IMR-90 (cell line): ENCODE measurements around the gene C10orf62. TPM values are rescaled to one million over a fixed set of nuclear protein-coding genes. Genes with fewer than 3 reads are reported as not detected.

Experiments used
- ATAC-seq: fragments of 200-7000 bp; cut with Tn5 transposase; 2 replicates; pipeline ENCODE4 v1.9.1; 2020; ENCODE audit warnings: low read depth, mild to moderate bottlenecking, moderate library complexity
- BruUV-seq: library from RNA; stranded (reverse); fragments of 400-500 nt; replicated peaks from 2 replicates; lab custom pipeline; 2021; lab: Mats Ljungman, UMichigan
- CTCF ChIA-PET: fragments of 300-600 bp; formaldehyde crosslinking; extraction: SDS; loops from one replicate; lab custom pipeline; 2021; ENCODE audit warnings: antibody characterized with exemption; lab: Yijun Ruan, JAX
- POLR2A ChIA-PET: fragments of 300-600 bp; sonication (Branson Sonifier 250); formaldehyde crosslinking; loops from one replicate; lab custom pipeline; 2022; ENCODE audit warnings: antibody characterized with exemption; ENCODE audit not compliant: unreplicated experiment; lab: Charles Lee
- DNase-seq: peaks from one replicate; pipeline ENCODE4 v3.0.0; 2013
- H2AFZ ChIP-seq: replicated peaks from 2 replicates; pipeline ENCODE3; 2013; ENCODE audit warnings: low read length, mild to moderate bottlenecking; ENCODE audit not compliant: poor library complexity
- H2AK5ac ChIP-seq: 2 replicates; pipeline ENCODE4 v1.6.1; 2013; ENCODE audit warnings: low read depth, low read length, inconsistent platforms
- H2AK9ac ChIP-seq: replicated peaks from 2 replicates; pipeline ENCODE3; 2013; ENCODE audit warnings: mild to moderate bottlenecking, low read depth, low read length, moderate library complexity; ENCODE audit not compliant: poor library complexity
- H2BK120ac ChIP-seq: 2 replicates; pipeline ENCODE4 v1.6.1; 2013; ENCODE audit warnings: low read depth, low read length, inconsistent platforms
- H2BK15ac ChIP-seq: 3 replicates; pipeline ENCODE4 v1.6.1; 2013; ENCODE audit warnings: low read depth, low read length, inconsistent platforms
- H2BK20ac ChIP-seq: 2 replicates; pipeline ENCODE4 v1.6.1; 2013; ENCODE audit warnings: low read depth, mild to moderate bottlenecking, inconsistent platforms, low read length, moderate library complexity
- H2BK5ac ChIP-seq: 2 replicates; pipeline ENCODE4 v1.6.1; 2013; ENCODE audit warnings: mild to moderate bottlenecking, low read depth, low read length, inconsistent platforms; ENCODE audit not compliant: poor library complexity, severe bottlenecking
- H3K14ac ChIP-seq: replicated peaks from 2 replicates; pipeline ENCODE4 v1.6.1; 2013; ENCODE audit warnings: low read depth, low read length, inconsistent platforms
- H3K18ac ChIP-seq: 2 replicates; pipeline ENCODE4 v1.6.1; 2013; ENCODE audit warnings: low read depth, low read length, control low read depth
- H3K23ac ChIP-seq: 2 replicates; pipeline ENCODE4 v1.6.1; 2013; ENCODE audit warnings: low read depth, low read length, inconsistent platforms
- H3K27ac ChIP-seq: 2 replicates; pipeline ENCODE4 v1.5.1; 2013; ENCODE audit warnings: mild to moderate bottlenecking, control low read depth, low read length; ENCODE audit not compliant: insufficient read depth
- H3K27me3 ChIP-seq: 2 replicates; pipeline ENCODE4 v1.6.1; 2013; ENCODE audit warnings: low read length; ENCODE audit not compliant: control insufficient read depth, insufficient read depth
- H3K36me3 ChIP-seq: 2 replicates; pipeline ENCODE4 v1.6.1; 2013; ENCODE audit warnings: low read length, mixed read lengths; ENCODE audit not compliant: control insufficient read depth, insufficient read depth
- H3K4ac ChIP-seq: 2 replicates; pipeline ENCODE4 v1.6.1; 2013; ENCODE audit warnings: low read depth, low read length, inconsistent platforms
- H3K4me1 ChIP-seq: 2 replicates; pipeline ENCODE4 v1.6.1; 2013; ENCODE audit warnings: low read length, mixed read lengths; ENCODE audit not compliant: control insufficient read depth, insufficient read depth
- H3K4me2 ChIP-seq: 2 replicates; pipeline ENCODE4 v1.6.1; 2013; ENCODE audit warnings: low read depth, mild to moderate bottlenecking, control low read depth, low read length, moderate library complexity
- H3K4me3 ChIP-seq: 2 replicates; pipeline ENCODE4 v1.5.1; 2013; ENCODE audit warnings: low read depth, mild to moderate bottlenecking, control low read depth, low read length, moderate library complexity; ENCODE audit not compliant: insufficient read depth
- H3K56ac ChIP-seq: 2 replicates; pipeline ENCODE4 v1.6.1; 2013; ENCODE audit warnings: low read length, inconsistent platforms; ENCODE audit not compliant: insufficient read depth; ENCODE audit errors: extremely low read depth
- H3K79me1 ChIP-seq, 2 experiments: 2 replicates each; pipeline ENCODE4 v1.6.1; 2013; ENCODE audit warnings: low read length in 2 of 2, inconsistent platforms in 1 of 2, low read depth in 1 of 2
- H3K9ac ChIP-seq: 2 replicates; pipeline ENCODE4 v1.6.1; 2013; ENCODE audit warnings: low read depth, low read length, control low read depth
- H3K9me1 ChIP-seq: 2 replicates; pipeline ENCODE4 v1.6.1; 2013; ENCODE audit warnings: low read length, inconsistent platforms; ENCODE audit not compliant: insufficient read depth
- H3K9me3 ChIP-seq: 2 replicates; pipeline ENCODE4 v1.6.1; 2013; ENCODE audit warnings: low read length; ENCODE audit not compliant: control insufficient read depth, insufficient read depth
- H4K20me1 ChIP-seq: 2 replicates; pipeline ENCODE4 v1.6.1; 2013; ENCODE audit warnings: low read length, inconsistent platforms; ENCODE audit not compliant: insufficient read depth
- H4K5ac ChIP-seq: 2 replicates; pipeline ENCODE4 v1.6.1; 2013; ENCODE audit warnings: mild to moderate bottlenecking, low read depth, low read length, control low read depth
- H4K8ac ChIP-seq, 2 experiments: 2 replicates each; pipeline ENCODE4 v1.6.1; 2013; ENCODE audit warnings: low read depth in 2 of 2, low read length in 2 of 2, control low read depth in 1 of 2, inconsistent platforms in 1 of 2
- H4K91ac ChIP-seq: 2 replicates; pipeline ENCODE4 v1.6.1; 2013; ENCODE audit warnings: low read depth, low read length, inconsistent platforms; ENCODE audit not compliant: insufficient read depth
- CTCF ChIP-seq: conservative IDR thresholded peaks from 2 replicates; pipeline ENCODE4 v1.5.1; 2012; ENCODE audit warnings: mild to moderate bottlenecking, low read depth, low read length, improper control_type of control experiment
- FOS ChIP-seq: fragments of 150-350 bp; IDR thresholded peaks from 2 replicates; pipeline ENCODE4 v1.6.1; 2016; ENCODE audit warnings: low read depth, low read length
- MAZ ChIP-seq: IDR thresholded peaks from 2 replicates; pipeline ENCODE4 v1.6.1; 2012; ENCODE audit warnings: low read depth, mild to moderate bottlenecking, low read length, improper control_type of control experiment, moderate library complexity, borderline replicate concordance
- POLR2A ChIP-seq: IDR thresholded peaks from 2 replicates; pipeline ENCODE4 v1.6.1; 2012; ENCODE audit warnings: mild to moderate bottlenecking, low read depth, low read length
- RAD21 ChIP-seq: IDR thresholded peaks from 2 replicates; pipeline ENCODE4 v1.6.1; 2012; ENCODE audit warnings: low read length, improper control_type of control experiment
- SMC3 ChIP-seq: fragments of 150-350 bp; IDR thresholded peaks from 2 replicates; pipeline ENCODE4 v1.6.1; 2016; ENCODE audit warnings: low read depth, mild to moderate bottlenecking, antibody characterized with exemption, low read length, moderate library complexity
- USF2 ChIP-seq: fragments of 150-350 bp; IDR thresholded peaks from 2 replicates; pipeline ENCODE4 v1.6.1; 2017; ENCODE audit warnings: mild to moderate bottlenecking, antibody characterized with exemption, low read length, low read depth
- WGBS, 2 experiments: methylation state at CpG; one replicate each; pipeline versions ENCODE4 v1.1.5 to v1.1.7; 2013; ENCODE audit warnings: missing lambda C conversion rate in 2 of 2; ENCODE audit not compliant: insufficient read length in 1 of 2; ENCODE audit errors: extremely low coverage in 2 of 2; 5-methylcytosine and 5-hydroxymethylcytosine counted together
- dilution Hi-C: fragments of 300-500 bp; cut with HindIII; formaldehyde crosslinking; loops from one replicate; pipeline ENCODE4 v1.14.3; 2018; ENCODE audit warnings: low sequenced_read_pairs; ENCODE audit not compliant: unreplicated experiment
- in situ Hi-C: fragments of 300-500 bp; cut with MboI; formaldehyde crosslinking; loops from 3 replicates; pipeline ENCODE4 v1.14.3; 2019; ENCODE audit warnings: low sequenced_read_pairs, inconsistent platforms, mixed read lengths
- intact Hi-C: fragments of 100-400 bp; cut with micrococcal nuclease; formaldehyde crosslinking; loops from 2 replicates; pipeline ENCODE4 v1.10.0; 2022
- polyA plus RNA-seq, 3 experiments: library from polyadenylated mRNA; depleted of rRNA; stranded (reverse); fragments of >200 nt; gene quantifications; 2 replicates each; pipeline ENCODE4 v1.2.3, GENCODE V29; 2012; ENCODE audit warnings: low replicate concordance in 1 of 3
- total RNA-seq: library from RNA; depleted of rRNA; stranded (reverse); fragments of >200 nt; gene quantifications from 2 replicates; pipeline ENCODE4 v1.2.3, GENCODE V29; 2012

C10orf62 gene
- total and polyA plus RNA-seq, 2 of the 4 experiments (the other 2 are of a cell fraction) = not detected

- no peak overlapping the region for H3K14ac ChIP-seq
- intact Hi-C loops (loop anchor here (1.0 to 5.0 kb wide), 3 partner anchors 54 to 146 kb away; no protein-coding TSS in a partner anchor), in situ Hi-C loops (loop anchor here (5.0 kb wide), 1 partner anchor 91 kb away; no protein-coding TSS in a partner anchor), dilution Hi-C loops (no loop called here)
- ATAC-seq = peak; percentile 96
- H4K20me1 ChIP-seq = peaks cover 6% of the 10 kb centered on the region; the same call in 1 of the 2 replicates
- peak; percentile 70 for DNase-seq
- ChIA-PET CTCF (interaction anchor here (0.6 to 2.2 kb wide), 7 partner anchors 14 to 89 kb away, joined by 3 to 8 read pairs (median 3); no protein-coding TSS in a partner anchor), POLR2A (interaction anchor here (1.0 kb wide), 1 partner anchor 56 kb away, joined by 3 read pairs; no protein-coding TSS in a partner anchor)
- no peak overlapping the region for H2BK15ac ChIP-seq
- 0 out of 2 replicates have a peak overlapping the region, but pooled peaks have one; percentile 6 for H4K91ac ChIP-seq
- H2AFZ ChIP-seq = peak overlapping the region; percentile 19
- BruUV-seq = no TSS peak
- H2BK5ac ChIP-seq = no peak overlapping the region
- no peaks in the 10 kb centered on the region; the same call in 1 of the 2 replicates for H3K9me1 ChIP-seq
- no peak overlapping the region for H3K18ac ChIP-seq
- H3K27me3 ChIP-seq = no peaks in the 10 kb centered on the region
- no peaks in the 10 kb centered on the region for H3K36me3 ChIP-seq
- H3K4me2 ChIP-seq = no peak overlapping the region
- H4K8ac ChIP-seq = peak overlapping the region in 1 of 2 experiments; percentile 3; a peak in 1 of 4 replicates
- H2AK9ac ChIP-seq = peak overlapping the region; percentile 82
- peaks cover 10 to 45% of the 10 kb centered on the region in 2 experiments; a peak in 3 of 4 replicates for H3K79me1 ChIP-seq
- TF ChIP-seq MAZ (0 out of 2 replicates have a peak, but pooled peaks have one; percentile 47), FOS (no peak), CTCF (peak; percentile 91), POLR2A (0 out of 2 replicates have a peak, but pooled peaks have one; percentile 27), USF2 (no peak), SMC3 (peak; percentile 98), RAD21 (peak; percentile 96)
- H4K5ac ChIP-seq = no peak overlapping the region
- no peak overlapping the region for H2BK20ac ChIP-seq
- no peaks in the 10 kb centered on the region for H3K9me3 ChIP-seq
- H3K4me1 ChIP-seq = peaks cover 16% of the 10 kb centered on the region
- peak overlapping the region; percentile 2; the same call in 1 of the 2 replicates for H3K4ac ChIP-seq
- no peak overlapping the region for H3K56ac ChIP-seq
- H2BK120ac ChIP-seq = no peak overlapping the region
- 0 out of 2 replicates have a peak overlapping the region, but pooled peaks have one; percentile 48 for H2AK5ac ChIP-seq
- H3K23ac ChIP-seq = no peak overlapping the region
- H3K4me3 ChIP-seq = no peak overlapping the region
- WGBS, 2 experiments = 100% methylated on average over 1 of the region's 6 CpGs; no CpG with 5 or more reads in 1 of the 2 experiments
- peak overlapping the region; percentile 7; the same call in 1 of the 2 replicates for H3K27ac ChIP-seq
- H3K9ac ChIP-seq = no peak overlapping the region
Observed at GRCh38 chr10:97553575-97554031, 35.9 kb upstream of the C10orf62 start.
